IPS-18a (cell line): Measurements from ENCODE around the gene CNOT8.
A peak's percentile ranks its signal among the peaks of the same experiment; 100 is the strongest.

ENCODE experiments used
- H3K27ac ChIP-seq: one replicate; pipeline ENCODE4 v1.5.1; 2013; ENCODE audit warnings: low read length
- H3K27me3 ChIP-seq: one replicate; pipeline ENCODE4 v1.6.1; 2013; ENCODE audit warnings: mild to moderate bottlenecking, low read length; ENCODE audit not compliant: control insufficient read depth, insufficient read depth
- H3K36me3 ChIP-seq: one replicate; pipeline ENCODE4 v1.6.1; 2013; ENCODE audit warnings: low read depth, low read length; ENCODE audit not compliant: control insufficient read depth
- H3K4me1 ChIP-seq: one replicate; pipeline ENCODE4 v1.6.1; 2013; ENCODE audit warnings: low read depth, low read length; ENCODE audit not compliant: control insufficient read depth
- H3K4me3 ChIP-seq: one replicate; pipeline ENCODE4 v1.5.1; 2013; ENCODE audit warnings: low read length
- H3K9ac ChIP-seq: one replicate; pipeline ENCODE4 v1.6.1; 2013; ENCODE audit warnings: mild to moderate bottlenecking, low read length, moderate library complexity
- H3K9me3 ChIP-seq: one replicate; pipeline ENCODE4 v1.6.1; 2013; ENCODE audit warnings: low read depth, low read length; ENCODE audit not compliant: control insufficient read depth

CNOT8 gene

DNA sequence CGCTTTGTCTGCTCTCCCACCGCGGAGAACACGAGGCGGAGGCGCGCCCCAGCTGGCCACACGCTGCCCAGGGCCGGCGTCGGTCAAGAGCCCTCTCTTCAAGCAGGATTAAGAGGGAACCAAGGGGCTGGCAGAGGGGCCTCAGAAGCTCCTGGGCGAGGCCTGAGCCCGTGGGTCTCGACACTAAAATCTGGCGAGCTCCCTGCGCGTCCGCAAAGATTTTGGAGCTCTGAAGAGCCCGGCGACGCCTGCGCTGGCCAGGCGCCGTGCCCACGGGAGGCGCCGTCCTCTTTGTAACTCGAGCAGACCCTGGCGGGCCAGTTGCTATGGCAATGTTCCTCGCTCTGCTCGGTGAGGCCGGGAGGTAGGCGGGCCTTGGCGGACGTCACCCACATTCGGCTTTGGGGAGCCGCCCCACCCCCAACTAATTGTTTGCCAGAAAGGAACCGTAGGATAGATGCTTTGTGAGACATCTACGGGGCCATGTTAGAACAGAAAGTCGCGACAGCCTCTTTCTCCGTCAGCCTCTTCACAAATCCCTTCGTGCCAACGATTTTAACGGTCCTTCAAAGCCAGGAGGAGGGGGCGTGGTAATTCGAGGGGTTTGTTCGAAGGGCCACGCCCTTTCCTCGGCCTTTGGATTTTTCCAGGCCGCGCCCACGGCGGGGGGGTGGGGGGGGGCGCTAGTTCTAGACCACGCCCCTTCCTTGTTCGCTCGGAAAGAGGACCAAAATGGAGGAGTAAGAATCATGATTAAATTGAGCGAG is 714 bp upstream of the CNOT8 start:
- H3K4me1 ChIP-seq = peaks cover 10% of the 10 kb centered on the region
- H3K9me3 ChIP-seq = no peaks in the 10 kb centered on the region
- peak overlapping the region; percentile 97 for H3K9ac ChIP-seq
- H3K36me3 ChIP-seq = no peaks in the 10 kb centered on the region
- peak overlapping the region; percentile 92 for H3K27ac ChIP-seq
- peak overlapping the region; percentile 94 for H3K4me3 ChIP-seq
- H3K27me3 ChIP-seq = no peaks in the 10 kb centered on the region

DNA sequence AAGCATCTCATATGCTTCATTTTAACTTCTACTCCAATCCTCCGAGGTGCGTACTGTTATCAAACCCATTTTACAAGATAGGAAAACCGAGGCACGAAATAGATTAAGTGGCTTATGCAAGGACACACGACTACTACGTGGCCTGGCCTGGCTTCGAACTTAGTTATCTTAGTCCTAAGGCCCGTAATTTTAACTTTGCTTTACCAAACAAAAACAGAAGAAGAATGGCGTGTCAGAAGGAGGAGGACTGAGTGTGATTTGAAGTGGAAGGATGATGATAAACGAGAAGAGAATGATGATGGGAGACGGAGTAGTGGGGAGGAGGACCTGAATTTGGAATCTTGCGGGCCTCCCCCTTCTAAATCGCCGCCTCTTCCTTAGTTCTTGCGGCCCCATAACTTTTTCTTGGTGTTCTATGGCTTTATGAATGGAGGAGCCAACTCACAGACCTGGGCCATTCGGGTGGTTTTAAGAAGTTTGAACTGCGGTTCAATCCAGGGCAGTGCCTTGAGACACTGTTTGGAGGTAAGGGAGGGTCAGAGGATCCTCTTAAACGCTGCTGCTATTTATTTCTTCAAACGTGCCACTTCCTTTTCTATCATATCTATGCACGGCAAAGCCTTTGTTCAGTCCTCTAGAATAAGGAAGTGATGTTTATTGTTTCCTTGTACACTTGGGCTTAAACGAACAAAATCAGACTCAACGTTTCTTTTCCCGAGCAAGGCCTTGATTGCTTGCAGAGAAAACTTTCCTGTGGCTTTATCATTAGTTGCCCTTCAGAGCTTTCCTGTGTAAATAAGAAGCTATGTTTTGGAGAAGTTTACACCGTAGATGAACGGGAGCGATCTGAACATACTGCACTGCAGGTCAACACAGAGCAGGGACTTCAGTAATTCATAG is 795 bp downstream of the CNOT8 start:
- Histone ChIP-seq H3K27me3 (no peaks in the 10 kb centered on the region), H3K4me3 (peak overlapping the region; percentile 94), H3K9ac (peak overlapping the region; percentile 97), H3K4me1 (peaks cover 10% of the 10 kb centered on the region), H3K36me3 (peaks cover 9% of the 10 kb centered on the region), H3K9me3 (no peaks in the 10 kb centered on the region), H3K27ac (peak overlapping the region; percentile 15)

DNA sequence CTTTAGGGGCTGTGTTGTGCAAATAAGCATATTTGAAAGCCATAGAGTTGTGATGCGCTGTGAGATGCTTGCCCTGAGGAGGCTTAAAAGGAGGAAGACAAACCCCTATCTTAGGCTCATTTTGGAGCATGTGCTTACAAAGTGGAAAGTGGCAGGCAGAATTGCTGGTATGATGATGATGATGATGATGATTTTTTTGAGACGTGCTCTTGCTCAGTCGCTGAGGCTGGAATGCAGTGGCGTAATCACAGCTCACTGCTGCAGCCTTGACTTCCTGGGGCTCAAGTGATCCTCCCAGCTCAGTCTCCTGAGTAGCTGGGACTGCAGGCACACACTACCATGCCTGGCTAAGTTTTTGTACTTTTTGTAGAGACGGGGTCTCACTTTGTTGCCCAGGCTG is 1.7 kb downstream of the CNOT8 start:
- H3K4me3 ChIP-seq = peak overlapping the region; percentile 94
- no peak overlapping the region for H3K27ac ChIP-seq
- peak overlapping the region; percentile 15 for H3K9ac ChIP-seq

DNA sequence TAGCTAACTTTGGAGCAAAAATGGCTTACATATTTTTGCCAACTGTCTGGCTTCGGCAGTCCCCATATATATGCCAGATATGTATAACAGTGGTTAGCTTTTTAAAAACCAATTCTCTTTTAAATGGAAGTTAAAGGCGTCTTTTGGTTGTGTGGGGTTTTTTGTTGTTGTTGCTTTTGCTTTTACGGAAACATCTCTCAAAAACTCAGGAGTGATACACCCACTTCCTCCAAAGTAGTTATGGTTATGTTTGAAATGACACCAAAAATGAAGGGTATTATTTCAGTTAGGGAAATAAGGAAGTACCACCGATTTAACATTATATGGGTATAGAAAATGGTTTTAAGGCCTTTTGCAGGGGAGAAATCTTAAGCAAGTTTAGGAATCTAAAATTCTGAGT is 2.3 kb downstream of the CNOT8 start:
- no peak overlapping the region for H3K4me3 ChIP-seq
- no peak overlapping the region for H3K9ac ChIP-seq
- H3K4me1 ChIP-seq = peaks cover 10% of the 10 kb centered on the region
- H3K27ac ChIP-seq = no peak overlapping the region
- H3K9me3 ChIP-seq = no peaks in the 10 kb centered on the region
- peaks cover 19% of the 10 kb centered on the region for H3K36me3 ChIP-seq
- no peaks in the 10 kb centered on the region for H3K27me3 ChIP-seq

More for the DNA sequence above, 1.7 kb downstream of the CNOT8 start:
- H3K4me1 ChIP-seq = peaks cover 10% of the 10 kb centered on the region
- H3K9me3 ChIP-seq = no peaks in the 10 kb centered on the region
- no peaks in the 10 kb centered on the region for H3K27me3 ChIP-seq
- H3K36me3 ChIP-seq = peaks cover 12% of the 10 kb centered on the region

DNA sequence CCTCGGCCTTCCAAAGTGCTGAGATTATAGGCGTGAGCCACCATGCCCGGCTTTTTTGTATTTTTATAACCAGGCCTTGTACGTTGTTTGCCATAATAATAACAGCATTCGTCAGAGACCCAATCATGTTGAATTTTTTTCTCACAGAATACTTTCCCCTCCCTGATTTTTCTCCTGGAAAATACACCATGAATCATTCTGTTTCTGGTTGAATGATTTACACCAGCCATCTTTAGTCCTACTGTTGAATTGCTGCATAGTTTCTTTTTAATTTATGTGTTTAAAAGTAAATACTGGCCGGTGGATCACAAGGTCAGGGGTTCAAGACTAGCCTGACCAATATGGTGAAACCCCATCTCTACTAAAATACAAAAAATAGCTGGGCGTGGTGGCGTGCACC is 3.5 kb downstream of the CNOT8 start:
- Histone ChIP-seq H3K36me3 (peaks cover 23% of the 10 kb centered on the region), H3K9me3 (no peaks in the 10 kb centered on the region), H3K27ac (no peak overlapping the region), H3K27me3 (no peaks in the 10 kb centered on the region), H3K9ac (no peak overlapping the region), H3K4me1 (peaks cover 8% of the 10 kb centered on the region), H3K4me3 (no peak overlapping the region)

DNA sequence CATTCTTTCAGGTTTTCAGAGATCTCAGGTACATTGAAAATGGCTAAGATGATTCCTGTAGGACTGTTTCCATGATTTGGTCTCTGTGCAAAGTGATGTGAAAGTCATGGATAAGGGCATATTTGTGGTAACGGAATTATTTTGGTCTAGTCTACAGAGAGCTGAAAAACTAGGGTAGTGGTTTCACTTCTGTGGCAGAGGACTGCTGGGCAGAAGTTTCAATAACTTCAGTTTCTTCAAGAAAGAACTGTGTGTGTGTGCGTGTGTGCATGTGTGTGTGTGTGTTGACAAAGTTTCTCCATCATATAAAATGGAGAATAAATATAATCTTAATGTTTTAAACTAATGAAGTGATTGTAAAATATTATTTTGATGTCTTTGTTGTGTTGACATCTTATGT is 4.3 kb downstream of the CNOT8 start:
- H3K9ac ChIP-seq = no peak overlapping the region
- H3K9me3 ChIP-seq = no peaks in the 10 kb centered on the region
- no peak overlapping the region for H3K27ac ChIP-seq
- peaks cover 5% of the 10 kb centered on the region for H3K4me1 ChIP-seq
- peaks cover 29% of the 10 kb centered on the region for H3K36me3 ChIP-seq
- H3K4me3 ChIP-seq = no peak overlapping the region
- no peaks in the 10 kb centered on the region for H3K27me3 ChIP-seq

DNA sequence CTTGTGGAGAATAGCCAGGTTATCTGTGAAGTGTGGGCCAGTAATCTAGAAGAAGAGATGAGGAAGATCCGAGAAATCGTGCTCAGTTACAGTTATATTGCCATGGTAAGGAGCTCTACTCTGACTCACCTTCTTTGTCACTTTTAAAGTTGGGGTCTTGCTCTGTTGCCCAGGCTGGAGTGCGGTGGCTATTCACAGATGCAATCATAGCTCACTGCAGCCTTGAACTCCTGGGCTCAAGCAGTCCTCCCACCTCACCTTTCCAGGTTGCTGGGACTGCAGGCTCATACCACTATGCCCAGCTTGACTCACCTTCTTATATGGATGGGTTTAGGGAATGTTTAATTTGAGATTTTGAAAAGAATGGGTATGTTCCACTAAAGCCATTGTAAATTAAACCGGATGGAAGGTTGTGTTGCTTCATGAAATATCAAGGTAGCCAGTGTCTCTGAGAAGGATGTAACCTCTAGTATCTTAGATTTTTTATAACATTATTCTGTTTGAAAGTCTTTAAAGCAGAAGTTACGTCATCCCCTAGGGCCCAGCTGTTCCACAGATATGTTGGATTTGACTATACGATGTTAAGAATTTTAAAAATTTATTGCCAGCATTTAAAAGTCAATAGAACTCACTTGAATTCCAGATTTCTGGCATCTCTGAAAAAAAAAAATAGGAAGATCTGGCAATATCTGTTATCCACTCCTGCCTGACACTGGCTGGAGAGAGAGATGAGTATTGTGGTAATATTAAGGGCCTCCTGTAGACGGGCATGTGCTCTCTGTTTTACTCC is 5.1 kb downstream of the CNOT8 start:
- H3K4me3 ChIP-seq = no peak overlapping the region
- peaks cover 5% of the 10 kb centered on the region for H3K4me1 ChIP-seq
- no peaks in the 10 kb centered on the region for H3K27me3 ChIP-seq
- no peak overlapping the region for H3K27ac ChIP-seq
- no peaks in the 10 kb centered on the region for H3K9me3 ChIP-seq
- peaks cover 29% of the 10 kb centered on the region for H3K36me3 ChIP-seq
- no peak overlapping the region for H3K9ac ChIP-seq

DNA sequence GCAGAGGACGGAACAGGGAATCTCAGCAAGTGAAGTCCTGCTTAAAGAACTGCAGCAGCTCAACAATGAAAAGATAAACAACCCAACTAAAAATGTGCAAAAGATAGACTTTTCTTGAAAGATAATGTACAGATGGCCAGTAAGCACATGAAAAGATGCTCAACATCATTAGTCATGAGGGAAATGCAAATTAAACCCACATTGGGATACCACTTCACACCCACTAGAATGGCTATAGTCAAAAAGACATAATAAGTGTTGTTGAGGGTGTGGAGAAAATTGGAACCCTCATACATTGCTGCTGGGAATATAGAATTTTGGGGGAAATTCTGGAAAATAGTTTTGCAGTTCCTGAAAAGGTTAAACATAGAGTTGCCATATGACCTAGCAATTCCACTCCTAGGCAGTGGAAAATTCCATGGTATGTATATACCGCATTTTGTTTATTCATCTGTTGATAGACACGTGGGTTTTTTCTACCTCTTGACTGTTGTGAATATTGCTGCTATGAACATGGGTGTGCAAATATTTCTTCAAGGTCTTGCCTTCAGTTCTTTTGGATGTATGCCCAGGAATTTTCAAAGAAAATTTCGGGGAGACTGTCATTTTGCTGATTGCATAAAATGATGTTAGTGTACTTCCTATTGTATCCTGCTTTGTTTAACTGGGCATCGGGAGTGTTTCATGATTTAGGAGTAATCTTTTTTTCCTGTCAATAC is 7.2 kb downstream of the CNOT8 start:
- H3K9me3 ChIP-seq = no peaks in the 10 kb centered on the region
- no peak overlapping the region for H3K27ac ChIP-seq
- H3K27me3 ChIP-seq = no peaks in the 10 kb centered on the region
- no peak overlapping the region for H3K9ac ChIP-seq
- no peak overlapping the region for H3K4me3 ChIP-seq
- peaks cover 36% of the 10 kb centered on the region for H3K36me3 ChIP-seq
- no peaks in the 10 kb centered on the region for H3K4me1 ChIP-seq

DNA sequence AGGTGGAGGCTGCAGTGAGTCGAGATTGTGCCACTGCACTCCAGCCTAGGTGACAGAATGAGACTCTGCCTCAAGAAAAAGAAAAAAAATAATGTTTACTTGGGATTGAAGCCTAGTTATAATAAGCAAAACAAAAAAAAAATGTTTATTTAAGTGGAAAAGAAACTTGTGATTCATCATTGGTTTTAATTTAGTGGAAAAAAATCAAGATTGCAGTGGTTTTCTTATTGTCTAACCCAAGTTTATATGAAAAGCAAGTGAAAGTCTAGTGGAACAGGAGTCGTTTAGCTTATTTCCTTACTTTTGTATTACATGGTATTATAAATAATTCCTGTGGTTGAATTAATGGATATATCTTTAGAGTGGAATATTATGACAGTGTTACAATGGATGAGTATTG is 8.4 kb downstream of the CNOT8 start:
- no peak overlapping the region for H3K27ac ChIP-seq
- H3K4me1 ChIP-seq = no peaks in the 10 kb centered on the region
- no peaks in the 10 kb centered on the region for H3K9me3 ChIP-seq
- H3K4me3 ChIP-seq = no peak overlapping the region
- no peak overlapping the region for H3K9ac ChIP-seq
- H3K27me3 ChIP-seq = no peaks in the 10 kb centered on the region
- peaks cover 45% of the 10 kb centered on the region for H3K36me3 ChIP-seq

DNA sequence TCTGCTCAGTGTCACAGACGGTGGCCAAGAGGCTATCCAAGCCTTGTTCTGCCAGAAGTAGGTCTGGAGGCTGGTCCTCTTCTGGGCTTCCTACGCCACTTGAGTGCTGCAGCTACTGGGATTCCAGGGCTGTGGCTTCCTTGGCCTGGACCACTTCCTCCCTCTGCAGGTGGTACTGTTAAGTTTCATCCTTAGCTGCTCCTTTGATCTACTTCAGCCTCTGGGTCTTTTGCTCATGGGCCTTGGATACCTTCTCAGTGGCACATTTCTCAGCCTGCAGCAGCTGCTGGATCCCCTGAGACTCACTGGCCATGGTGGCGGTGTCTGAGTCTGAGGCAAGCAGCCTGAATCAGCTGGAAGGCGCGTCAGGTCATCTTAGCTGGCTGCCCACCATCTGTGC is 10.3 kb downstream of the CNOT8 start:
- H3K4me3 ChIP-seq = no peak overlapping the region
- no peak overlapping the region for H3K27ac ChIP-seq
- H3K4me1 ChIP-seq = no peaks in the 10 kb centered on the region
- no peaks in the 10 kb centered on the region for H3K27me3 ChIP-seq
- peaks cover 48% of the 10 kb centered on the region for H3K36me3 ChIP-seq
- H3K9ac ChIP-seq = no peak overlapping the region
- H3K9me3 ChIP-seq = no peaks in the 10 kb centered on the region

DNA sequence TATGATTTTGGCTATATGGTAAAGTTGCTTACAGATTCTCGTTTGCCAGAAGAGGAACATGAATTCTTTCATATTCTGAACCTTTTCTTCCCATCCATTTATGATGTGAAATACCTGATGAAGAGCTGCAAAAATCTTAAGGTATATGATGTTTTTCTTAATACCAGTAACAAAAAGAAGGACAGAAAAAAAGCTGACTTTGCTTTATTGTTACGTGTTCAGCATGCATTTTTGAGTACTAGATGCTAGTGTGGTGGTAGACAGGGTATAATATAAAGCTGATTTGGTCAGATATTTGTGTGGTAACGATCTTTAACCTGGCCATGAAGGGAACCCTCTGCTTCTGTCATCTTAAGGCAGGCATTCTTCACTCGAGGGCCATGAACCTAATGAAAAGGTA is 13.3 kb downstream of the CNOT8 start:
- H3K36me3 ChIP-seq = peaks cover 59% of the 10 kb centered on the region
- no peaks in the 10 kb centered on the region for H3K27me3 ChIP-seq
- H3K27ac ChIP-seq = no peak overlapping the region
- H3K4me3 ChIP-seq = no peak overlapping the region
- H3K4me1 ChIP-seq = no peaks in the 10 kb centered on the region
- H3K9ac ChIP-seq = no peak overlapping the region
- H3K9me3 ChIP-seq = no peaks in the 10 kb centered on the region
